Nucleus accumbens (tissue), 56 donors: ENCODE results near the gene IRX1.

ENCODE experiments used
- DNase-seq, 56 donors: peaks; one replicate each; lab custom pipeline; 2025; lab: John Stamatoyannopoulos, UW

The IRX1 gene

GRCh38 chr5:3642231-3642630, 46.6 kb downstream of the IRX1 start:
- DNase-seq, result no peak

- DNase-seq, result no peak
These were observed 54.7 kb downstream of the IRX1 start for GRCh38 chr5:3650320-3650719.

GRCh38 chr5:3650868-3651267, 55.2 kb downstream of the IRX1 start:
- no peak for DNase-seq
